GM18520 (cell line): ENCODE data around the gene CRY2.
"Not testable (repeated sequence)": the region's sequence is repeated elsewhere in the genome, so short reads cannot be mapped to it uniquely, and the experiment has no call there.

ENCODE experiments used
- ATAC-seq: cut with Tn5 transposase; IDR thresholded peaks from one replicate; pipeline ENCODE4 v1.9.1; 2021; ENCODE audit not compliant: unreplicated experiment

CRY2 gene

DNA sequence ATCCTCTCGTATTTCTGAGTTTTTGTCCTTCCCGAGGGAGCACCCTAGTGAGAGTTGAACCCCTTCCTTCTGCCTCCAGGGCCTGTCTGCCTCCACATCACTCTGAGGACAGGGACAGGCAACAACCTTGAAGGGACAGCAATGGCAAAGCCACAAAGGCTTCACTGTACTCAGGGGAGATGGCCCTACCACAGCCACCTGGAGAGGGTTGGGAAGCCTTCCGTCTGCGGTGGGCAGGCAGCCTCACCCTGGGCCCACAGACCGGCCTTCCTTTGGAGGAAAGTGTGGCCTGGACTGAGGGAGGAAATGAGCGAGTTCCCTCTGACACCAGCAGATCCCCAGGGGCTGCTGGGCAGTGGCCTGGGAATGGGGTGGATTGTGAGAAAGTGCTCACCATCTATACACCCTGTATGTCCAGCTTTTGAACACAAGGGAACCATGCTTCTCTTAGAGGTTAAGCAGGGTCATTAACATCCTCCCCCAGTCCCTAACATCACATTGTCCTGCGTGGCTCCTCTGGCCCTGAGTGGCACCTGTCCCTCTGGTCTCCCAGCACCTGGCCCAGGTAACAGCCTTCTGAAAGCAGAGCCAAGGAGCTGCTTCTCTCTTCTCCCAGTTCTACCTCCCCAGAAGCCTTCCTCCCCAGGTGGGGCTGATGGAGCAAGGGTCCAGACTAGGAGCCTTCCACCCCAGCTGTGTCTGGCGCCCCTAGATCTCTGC is 35.5 kb upstream of the CRY2 start:
- no peak for ATAC-seq

GRCh38 chr11:45812581-45813548 is 34.4 kb upstream of the CRY2 start:
- no peak for ATAC-seq

DNA sequence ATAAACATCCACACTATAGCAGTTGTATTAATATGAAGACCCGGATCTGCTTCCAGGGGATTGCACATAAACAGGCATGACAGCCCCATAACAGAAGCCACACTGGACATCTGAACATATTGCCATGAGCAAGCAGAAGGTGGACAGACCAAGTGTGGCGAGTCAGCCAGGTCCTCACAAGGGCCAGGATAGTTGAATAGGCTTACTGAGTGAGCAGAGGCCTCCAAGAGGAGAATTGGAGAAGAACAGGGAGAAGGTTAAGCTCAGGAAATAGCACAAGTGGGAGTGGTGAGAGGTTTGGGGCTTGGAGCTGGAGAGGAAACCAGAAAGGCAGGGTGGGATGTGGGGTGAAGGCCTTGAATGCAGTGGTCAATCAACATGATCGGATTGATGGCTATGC is 31.5 kb upstream of the CRY2 start:
- no peak for ATAC-seq

- ATAC-seq: no peak
These were observed 30.7 kb upstream of the CRY2 start for GRCh38 chr11:45816614-45817013.

DNA sequence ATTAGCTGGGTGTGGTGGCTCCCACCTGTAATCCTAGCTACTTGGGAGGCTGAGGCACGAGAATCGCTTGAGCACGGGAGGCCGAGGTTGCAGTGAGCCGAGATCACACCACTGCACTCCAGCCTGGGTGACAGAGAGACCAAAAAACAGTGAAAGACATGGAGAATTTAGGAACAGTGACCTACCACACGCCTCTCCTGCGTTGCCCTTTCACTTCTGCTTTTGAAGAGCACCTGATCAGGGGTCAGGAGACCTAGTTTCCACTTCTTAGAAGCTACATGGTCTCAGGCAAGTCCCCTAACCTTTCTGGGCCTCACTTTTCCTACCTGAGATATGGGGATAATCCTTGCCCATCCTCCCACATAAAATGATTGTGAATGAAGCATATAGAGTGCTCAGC is 30.1 kb upstream of the CRY2 start:
- ATAC-seq: no peak

DNA sequence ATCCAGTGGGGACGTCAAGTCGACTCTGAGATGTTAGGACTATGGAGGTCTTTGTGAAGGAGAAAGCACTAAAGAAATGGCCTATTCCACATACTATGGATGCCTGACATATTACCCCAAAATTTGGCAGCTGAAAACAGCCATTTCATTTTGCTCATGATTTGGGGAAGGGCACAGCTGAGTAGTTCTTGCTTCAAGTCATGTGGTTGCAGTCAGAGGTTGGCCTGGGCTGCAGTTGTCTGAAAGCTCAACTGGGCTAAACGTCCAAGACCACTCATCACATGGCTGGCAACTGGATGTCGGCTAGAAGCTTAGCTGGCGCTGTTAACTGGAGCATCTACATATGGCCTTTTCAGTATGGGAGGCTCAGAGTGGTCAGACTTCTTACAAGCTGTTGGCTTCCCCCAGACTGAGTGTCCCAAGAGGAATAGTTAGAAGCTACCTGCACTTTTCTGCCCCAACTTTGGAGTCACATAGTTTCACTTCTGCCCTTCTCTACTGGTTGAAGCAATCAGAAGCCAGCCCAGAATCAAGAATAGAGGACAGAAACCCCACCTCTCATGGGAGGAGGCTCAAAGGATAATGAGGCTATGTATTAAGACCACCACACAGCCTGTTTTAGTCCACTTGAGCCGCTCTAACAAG is 28.2 kb upstream of the CRY2 start:
- no peak for ATAC-seq

DNA sequence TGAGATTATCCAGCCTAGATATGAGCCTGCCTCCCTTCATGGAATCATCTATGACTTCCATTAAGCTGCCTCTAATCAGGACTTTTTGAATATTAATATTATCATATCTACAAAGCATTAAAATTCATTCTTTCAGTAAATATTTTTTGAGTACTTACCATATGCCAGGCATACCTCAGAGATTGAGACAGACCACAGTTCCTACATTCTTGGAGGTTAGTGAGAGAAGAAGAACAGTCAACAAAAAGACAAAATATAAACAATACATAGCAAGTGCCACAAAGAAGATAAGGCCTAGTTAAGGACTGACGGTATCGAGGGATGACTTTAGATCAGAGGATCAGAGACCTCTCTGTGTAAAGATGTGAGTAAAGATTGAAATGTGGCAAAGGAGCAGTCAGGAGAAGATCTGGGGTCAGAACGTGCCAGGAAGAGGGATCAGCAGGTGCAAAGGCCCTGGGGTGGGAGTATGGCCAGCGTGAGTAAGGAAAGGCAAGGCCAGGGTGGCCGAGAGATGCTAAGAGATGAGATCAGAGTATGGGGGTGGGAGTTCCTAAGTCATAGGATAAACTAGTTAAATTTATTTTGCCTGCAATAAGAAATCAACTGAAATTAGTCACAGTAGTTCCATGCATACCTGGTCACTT is 26.9 kb upstream of the CRY2 start:
- no peak for ATAC-seq

GRCh38 chr11:45826492-45826891 is 20.8 kb upstream of the CRY2 start:
- ATAC-seq: not testable (repeated sequence)

DNA sequence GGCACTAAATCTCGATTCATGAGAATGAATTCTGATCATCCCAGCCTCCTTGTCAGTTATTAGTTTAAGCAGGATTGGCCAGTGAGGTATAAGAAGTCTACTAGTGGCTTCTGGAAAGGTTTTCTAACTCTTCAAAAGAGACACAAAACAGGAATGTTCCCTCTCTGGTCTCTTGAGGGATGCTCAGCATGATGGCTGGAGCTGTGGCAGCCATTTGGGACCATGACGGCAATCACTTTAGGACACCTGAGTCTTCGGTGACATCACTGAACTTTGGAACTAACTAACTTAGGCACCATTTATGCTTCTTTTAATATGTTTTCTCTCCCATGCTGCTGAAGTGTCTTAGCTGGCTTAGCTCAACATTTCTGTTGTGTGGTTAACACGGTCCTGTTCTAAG is 20.2 kb upstream of the CRY2 start:
- ATAC-seq: no peak

DNA sequence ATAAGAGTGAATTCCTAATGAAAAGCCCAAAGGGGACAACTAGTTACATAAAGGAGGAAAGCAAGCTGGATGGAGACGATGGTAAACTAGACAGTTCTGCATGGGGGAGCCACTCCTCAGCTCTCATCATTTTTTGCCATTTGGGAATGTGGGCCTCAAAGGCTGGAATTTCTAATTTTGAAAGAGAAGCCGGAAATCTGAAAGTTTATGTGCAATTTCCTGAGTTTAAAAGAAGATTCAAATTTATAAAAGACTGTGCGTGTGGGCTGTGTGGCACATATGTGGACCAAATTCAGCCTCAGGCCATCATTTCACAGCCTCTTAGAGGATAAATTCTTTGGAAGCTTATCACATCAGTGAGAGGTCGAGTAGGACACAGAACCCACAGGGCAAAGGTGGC is 18.3 kb upstream of the CRY2 start:
- ATAC-seq: no peak

- no peak for ATAC-seq
These were observed 16.7 kb upstream of the CRY2 start for GRCh38 chr11:45830596-45830995.

DNA sequence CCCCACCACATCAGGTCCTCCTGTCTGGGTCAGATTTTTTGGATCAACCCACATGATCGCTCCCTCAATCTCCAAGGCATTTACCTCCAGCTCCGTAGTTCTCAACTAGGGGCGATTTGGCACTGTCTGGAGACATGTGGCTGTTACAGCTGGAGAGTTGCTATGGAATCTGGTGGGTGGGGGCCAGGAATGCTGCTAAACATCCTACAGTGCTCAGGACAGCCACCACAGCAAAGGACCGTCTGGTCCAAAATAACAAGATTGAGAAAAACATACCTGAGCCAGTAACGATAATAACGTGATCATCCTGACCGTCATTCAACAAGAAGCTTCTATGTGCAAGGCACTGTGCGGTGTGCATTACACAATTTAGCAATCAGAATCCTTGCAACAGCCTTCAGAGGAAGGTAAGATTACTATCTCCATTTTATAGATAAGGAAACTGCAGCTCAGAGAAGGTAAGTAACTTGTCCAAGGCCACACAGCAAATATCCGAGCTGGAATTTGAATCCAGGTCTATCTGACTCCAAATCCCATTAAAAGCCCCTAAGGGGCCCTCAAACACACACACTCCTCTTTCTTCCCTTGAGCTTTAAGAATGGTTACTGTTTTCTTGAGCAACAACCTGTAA is 14.3 kb upstream of the CRY2 start:
- ATAC-seq: no peak

GRCh38 chr11:45833761-45834160 is 13.5 kb upstream of the CRY2 start:
- ATAC-seq: no peak

DNA sequence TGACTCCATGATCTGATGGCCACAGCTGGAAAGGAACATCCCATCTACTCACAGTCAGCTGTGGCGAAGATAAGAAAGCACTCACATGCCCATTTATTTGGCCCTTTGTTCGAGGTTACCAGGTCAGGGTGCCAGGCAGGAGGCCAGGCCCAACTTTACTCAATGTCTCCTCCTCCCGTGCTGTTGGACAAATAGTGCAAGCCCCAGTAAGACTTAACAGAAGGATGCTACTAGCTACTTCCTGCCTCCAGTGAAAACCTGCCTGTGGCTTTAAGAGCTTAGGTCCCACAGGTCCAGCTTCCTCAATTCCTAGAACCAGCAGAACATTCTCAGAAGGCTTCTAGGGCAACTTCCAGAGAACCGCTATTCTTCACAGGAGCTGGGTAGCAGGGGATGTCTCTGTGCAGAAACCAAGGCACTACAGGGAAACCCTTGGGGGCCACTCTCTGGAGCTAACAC is 12.9 kb upstream of the CRY2 start:
- no peak for ATAC-seq

DNA sequence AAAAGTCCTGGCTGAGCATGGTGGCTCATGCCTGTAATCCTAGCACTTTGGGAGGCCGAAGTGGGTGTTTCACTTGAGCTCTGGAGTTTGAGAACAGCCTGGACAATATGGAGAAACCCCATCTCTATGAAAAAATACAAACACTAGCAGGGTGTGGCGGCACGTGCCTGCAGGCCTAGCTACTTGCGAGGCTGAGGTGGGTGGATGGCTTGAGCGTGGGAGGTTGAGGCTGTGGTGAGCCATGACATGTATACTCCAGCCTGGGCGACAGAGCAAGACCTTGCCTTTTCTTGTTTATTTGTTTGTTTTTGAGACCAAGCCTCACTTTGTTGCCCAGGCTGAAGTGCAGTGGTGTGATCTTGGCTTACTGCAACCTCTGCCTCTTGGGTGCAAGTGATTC is 8.1 kb upstream of the CRY2 start:
- no peak for ATAC-seq

- not testable (repeated sequence) for ATAC-seq
These were observed 7.0 kb upstream of the CRY2 start for GRCh38 chr11:45840251-45840650.

- ATAC-seq: no peak
These were observed 3.9 kb upstream of the CRY2 start for GRCh38 chr11:45843158-45843924.

- ATAC-seq: no peak
These were observed 2.3 kb upstream of the CRY2 start for GRCh38 chr11:45844822-45845578.

GRCh38 chr11:45846174-45846675 is 1.1 kb upstream of the CRY2 start:
- ATAC-seq: no peak
